HG03103 (cell line): ENCODE measurements around the gene SOX8.
"Not testable (repeated sequence)": the region's sequence is repeated elsewhere in the genome, so short reads cannot be mapped to it uniquely, and the experiment has no call there.

Experiments
- ATAC-seq: cut with Tn5 transposase; IDR thresholded peaks from one replicate; pipeline ENCODE4 v1.9.1; 2021; ENCODE audit warnings: low read depth; ENCODE audit not compliant: unreplicated experiment

The SOX8 gene

DNA sequence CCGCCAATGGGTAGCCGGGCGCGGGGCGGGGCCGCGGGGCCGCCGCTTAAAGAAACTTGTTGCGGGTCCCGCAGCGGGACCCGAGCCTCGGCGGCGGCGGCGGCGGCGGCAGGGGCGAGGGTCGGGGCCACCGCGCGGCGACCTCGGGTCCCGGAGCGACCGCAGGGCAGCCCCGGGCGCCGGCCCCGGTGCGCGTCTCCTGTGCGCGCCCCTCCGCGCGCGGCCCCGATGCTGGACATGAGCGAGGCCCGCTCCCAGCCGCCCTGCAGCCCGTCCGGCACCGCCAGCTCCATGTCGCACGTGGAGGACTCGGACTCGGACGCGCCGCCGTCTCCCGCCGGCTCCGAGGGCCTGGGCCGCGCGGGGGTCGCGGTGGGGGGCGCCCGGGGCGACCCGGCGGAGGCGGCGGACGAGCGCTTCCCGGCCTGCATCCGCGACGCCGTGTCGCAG, at the start of gene SOX8:
Gene SOX8, plus strand, starts transcription at position 76 of the 450 bp plus-strand sequence. Its CDS starts 153 bp downstream, at position 229.
- no peak for ATAC-seq

GRCh38 chr16:932831-933330, 48.7 kb upstream of the SOX8 start:
- ATAC-seq: no peak

DNA sequence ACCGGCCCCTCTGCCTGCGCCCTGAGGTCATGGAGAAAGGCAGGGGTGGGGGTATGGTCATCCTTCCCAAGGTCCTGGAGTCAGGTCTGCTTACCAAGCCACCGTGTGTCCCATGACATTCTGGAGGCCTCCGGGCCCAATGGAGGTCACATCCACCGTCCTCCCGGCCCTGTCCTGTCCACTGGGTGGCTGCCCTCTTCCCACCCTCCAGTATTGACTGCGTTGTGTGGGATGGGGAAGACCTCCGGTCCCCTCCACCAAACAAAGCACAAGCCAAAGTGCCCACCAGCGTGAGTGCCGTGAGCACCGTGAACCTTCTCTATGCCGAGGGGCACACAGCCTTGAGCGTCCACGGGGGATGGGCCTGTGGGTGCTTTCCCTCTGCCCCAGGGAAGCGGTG, 48.0 kb upstream of the SOX8 start:
- no peak for ATAC-seq

DNA sequence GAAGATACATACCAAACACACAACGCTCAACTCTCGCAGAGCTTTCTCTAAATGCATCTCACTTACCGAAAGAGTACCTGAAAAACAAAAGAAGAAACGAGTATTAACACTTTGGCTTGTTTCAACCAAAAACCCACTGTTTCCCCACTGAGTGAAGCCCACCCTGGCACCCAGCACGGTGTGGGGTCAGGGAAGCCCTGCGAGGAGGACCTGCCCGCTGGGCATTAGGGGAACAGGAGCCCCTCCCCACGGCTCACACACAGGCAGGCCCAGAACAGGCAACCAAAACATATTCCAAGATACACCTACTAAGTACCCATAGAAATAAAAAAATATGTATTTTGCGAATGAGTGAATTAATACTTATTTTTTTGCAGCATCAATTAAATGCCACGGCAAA, 47.4 kb upstream of the SOX8 start:
- no peak for ATAC-seq

GRCh38 chr16:935684-936083, 45.9 kb upstream of the SOX8 start:
- ATAC-seq: no peak

GRCh38 chr16:937311-937710, 44.3 kb upstream of the SOX8 start:
- ATAC-seq: no peak

DNA sequence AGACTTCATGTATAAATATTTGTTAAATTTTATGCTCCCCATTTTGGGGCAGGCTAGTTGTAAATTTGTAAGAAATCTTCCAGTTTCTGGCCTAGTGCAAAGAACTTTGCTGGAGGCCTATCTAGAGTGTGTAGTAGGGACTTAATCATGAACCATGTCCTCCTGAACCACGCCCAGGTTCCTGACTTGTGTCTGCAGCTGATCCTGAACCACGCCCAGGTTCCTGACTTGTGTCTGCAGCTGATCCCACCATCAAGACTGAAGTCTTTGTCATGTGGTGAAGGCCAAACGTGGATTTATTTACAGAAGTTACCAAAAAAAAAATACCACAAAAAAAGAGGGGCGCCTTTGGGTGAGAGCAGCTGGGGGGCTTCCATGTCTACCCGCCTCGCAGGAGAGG, 43.8 kb upstream of the SOX8 start:
- no peak for ATAC-seq

DNA sequence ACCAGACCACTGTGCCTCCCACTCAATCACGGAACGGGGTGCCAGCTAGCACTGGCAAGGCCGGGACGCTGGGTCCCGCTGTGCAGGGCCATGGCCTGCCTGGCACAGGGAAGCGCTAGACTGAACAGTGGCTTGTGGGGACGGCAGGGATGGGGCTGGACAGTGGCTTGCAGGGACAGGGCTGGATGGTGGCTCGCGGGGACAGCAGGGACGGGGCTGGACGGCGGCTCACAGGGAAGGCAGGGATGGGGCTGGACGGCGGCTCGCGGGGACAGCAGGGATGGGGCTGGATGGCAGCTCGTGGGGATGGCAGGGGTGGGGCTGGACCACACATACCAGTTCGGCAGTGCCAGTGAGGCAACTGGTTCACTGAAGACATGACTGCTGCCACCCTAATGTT, 43.4 kb upstream of the SOX8 start:
- no peak for ATAC-seq

DNA sequence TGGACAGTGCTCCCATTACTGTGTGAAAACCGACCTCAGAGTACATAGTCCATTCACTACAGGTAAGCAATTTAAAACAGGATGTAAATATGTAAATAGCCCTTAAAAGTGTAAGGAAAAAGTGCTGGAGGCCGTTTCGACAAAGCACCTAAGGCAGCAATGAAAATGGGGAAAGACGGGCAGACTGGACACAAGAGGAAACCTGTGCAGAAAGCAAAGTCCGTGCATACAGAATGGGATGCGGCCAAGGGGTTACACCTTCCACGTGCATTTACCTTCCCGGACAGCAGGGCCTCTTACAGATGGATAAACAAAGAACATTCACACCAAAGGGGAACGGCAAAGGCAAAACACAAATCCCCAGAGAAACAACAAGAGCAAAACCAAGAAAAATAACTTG, 42.8 kb upstream of the SOX8 start:
- ATAC-seq: no peak

DNA sequence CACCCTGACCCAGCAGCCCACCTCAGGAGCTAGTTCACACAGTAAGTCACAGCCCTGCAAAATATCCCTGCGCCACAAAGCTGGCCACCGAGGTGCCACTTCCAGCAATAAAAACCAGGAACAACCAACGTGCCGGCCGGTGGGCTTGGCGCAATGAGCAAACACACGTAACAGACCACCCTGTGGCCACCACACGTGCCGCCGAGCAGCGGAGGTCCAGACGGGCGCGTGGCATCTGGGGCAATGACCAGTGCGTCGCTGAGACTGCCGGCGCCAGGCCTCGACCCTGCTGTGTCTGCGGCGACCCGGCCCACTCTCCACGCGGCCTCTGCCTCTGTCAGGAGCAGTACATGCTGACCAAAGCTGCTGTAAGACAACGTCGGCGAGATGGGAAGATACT, 42.3 kb upstream of the SOX8 start:
- no peak for ATAC-seq

DNA sequence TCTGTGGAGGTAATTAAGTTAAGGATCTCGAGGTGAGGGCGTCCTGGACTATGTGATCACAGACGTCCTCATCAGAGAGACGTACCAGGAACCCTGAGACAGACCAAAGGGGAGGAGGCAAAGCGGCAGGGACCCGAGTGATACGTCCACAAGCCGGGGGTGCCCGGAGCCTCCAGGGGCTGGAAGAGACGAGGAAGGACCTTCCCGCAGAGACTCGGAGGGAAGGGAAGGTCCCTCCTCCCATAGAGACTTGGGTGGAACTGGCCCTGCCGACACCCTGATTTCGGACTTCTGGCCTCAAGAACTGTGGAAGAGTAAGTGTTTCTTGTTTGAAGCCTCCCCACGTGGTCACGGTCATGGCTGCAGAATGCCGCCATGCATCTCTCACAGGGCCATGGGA, 41.6 kb upstream of the SOX8 start:
- no peak for ATAC-seq

DNA sequence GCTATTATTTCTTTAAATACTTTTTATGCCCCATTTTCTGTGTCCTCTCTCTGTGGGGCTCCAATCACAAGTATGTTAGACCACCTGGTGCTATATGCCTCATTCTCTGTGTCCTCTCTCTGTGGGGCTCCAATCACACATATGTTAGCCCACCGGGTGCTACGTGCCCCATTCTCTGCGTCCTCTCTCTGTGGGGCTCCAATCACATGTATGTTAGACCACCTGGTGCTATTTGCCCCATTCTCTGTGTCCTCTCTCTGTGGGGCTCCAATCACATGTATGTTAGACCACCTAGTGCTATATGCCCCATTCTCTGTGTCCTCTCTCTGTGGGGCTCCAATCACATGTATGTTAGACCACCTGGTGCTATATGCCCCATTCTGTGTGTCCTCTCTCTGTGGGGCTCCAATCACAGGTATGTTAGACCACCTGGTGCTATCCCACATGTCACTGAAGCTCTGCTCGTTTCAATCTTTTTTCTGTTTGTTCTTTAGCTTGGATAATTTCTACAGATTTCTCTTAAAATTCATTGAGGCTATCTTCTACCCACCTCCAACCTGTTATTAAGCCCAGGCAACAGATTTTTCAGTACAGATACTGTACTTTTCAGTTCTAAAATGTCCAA, 39.0 kb upstream of the SOX8 start:
- no peak for ATAC-seq

DNA sequence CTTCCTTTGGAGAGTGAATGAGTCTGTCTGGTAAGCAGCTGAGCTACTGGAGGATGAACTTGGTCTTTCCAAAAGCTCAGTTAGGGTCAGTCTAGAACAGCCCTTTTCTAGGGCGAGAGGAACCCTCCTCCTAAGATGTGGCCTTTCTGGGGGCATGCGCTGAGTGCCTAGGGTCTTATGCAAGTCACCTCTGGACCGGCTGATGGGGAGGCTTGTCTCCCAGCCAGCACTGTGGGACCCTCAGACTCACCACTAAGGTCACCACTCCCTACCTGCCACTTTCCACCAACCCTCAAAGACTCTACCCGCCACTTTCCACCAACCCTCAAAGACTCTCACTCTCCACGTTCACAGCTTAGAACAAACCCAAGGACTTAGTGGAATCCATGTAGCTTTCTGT, 37.6 kb upstream of the SOX8 start:
- no peak for ATAC-seq

- no peak for ATAC-seq
Measured at GRCh38 chr16:945271-946047, 36.1 kb upstream of the SOX8 start.

DNA sequence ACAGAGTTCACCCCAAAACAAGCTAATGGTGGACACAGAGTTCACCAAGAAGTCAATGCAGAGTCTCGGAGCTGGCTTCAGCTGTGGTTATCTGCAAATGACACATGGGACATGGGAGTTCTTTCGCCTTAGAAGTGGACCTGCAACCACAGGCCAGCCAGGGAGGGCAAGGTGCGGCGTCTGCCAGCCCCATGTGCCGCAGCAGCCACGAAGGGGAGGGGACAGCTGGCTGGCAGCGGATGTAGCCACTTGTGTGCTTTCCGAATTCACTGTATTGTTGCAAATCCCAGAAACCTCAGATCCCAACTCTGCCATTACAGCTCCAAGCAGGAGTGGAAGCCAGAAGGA, 35.5 kb upstream of the SOX8 start:
- no peak for ATAC-seq

- no peak for ATAC-seq
Measured at GRCh38 chr16:947255-947921, 34.2 kb upstream of the SOX8 start.

- ATAC-seq: not testable (repeated sequence)
Measured at GRCh38 chr16:947922-948303, 33.7 kb upstream of the SOX8 start.

DNA sequence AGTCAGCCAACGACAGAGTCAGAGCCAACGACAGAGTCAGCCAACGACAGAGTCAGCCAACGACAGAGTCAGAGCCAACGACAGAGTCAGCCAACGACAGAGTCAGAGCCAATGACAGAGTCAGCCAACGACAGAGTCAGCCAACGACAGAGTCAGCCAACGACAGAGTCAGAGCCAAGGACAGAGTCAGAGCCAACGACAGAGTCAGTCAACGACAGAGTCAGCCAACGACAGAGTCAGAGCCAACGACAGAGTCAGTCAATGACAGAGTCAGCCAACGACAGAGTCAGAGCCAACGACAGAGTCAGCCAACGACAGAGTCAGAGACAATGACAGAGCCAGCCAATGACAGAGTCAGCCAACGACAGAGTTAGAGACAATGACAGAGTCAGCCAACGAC, 32.8 kb upstream of the SOX8 start:
- not testable (repeated sequence) for ATAC-seq

GRCh38 chr16:950733-951573, 30.6 kb upstream of the SOX8 start:
- ATAC-seq: not testable (repeated sequence)

GRCh38 chr16:951660-952301, 29.8 kb upstream of the SOX8 start:
- no peak for ATAC-seq
